Activated CD8-positive, alpha-beta memory T cell treated with anti-CD3 and anti-CD28 coated beads for 48 hours (primary cell): ENCODE results near the gene SLTM.
"Not testable (repeated sequence)": the region's sequence is repeated elsewhere in the genome, so short reads cannot be mapped to it uniquely, and the experiment has no call there.

Source experiments
- DNase-seq, 3 experiments: peaks; one replicate each; pipeline ENCODE4 v3.0.0-alpha.2; 2020; ENCODE audit warnings: low read depth in 2 of 3, low spot score in 2 of 3

SLTM gene

GRCh38 chr15:58877999-58878825, 55.3 kb downstream of the SLTM start:
- no peak for DNase-seq

- no peak for DNase-seq
Observed at GRCh38 chr15:58876306-58877106, 57.0 kb downstream of the SLTM start.

GRCh38 chr15:58875343-58875742, 58.1 kb downstream of the SLTM start:
- DNase-seq = no peak

DNA sequence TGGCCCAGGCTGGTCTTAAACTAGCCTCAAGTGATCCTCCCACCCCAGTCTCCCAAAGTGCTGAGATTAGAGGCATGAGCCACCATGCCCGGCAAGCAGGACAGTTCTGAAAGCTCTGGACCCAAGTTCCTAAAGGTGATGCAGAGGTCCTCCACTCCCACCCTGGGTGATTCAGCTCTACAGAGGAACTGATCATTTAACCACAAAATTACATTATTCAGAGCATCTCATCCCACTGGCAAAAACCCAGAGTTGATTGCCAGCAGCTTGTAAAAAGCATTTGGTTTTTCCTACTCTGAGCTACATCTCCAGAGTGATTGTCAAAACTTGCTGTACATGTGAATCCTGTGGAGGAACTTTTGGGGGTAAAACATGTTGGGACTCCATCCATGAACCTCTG, 60.2 kb downstream of the SLTM start:
- no peak for DNase-seq

DNA sequence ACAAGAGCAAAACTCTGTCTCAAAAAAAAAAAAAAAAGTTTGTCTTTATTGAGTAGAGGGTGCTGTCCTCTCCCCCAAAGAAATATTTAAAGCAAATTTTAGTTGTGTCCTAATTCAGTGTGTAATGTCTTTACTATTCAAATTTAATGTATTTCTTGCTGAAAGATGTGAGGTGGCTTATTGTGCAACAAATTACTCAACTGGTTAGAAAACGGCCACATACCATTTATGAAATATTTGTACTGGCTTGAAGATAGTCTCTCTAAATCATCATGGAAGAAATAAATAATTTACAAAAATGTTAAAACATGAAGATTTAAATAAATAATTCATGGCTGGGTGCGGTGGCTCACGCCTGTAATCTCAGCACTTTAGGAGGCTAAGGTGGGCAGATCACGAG, 63.0 kb downstream of the SLTM start:
- no peak for DNase-seq

DNA sequence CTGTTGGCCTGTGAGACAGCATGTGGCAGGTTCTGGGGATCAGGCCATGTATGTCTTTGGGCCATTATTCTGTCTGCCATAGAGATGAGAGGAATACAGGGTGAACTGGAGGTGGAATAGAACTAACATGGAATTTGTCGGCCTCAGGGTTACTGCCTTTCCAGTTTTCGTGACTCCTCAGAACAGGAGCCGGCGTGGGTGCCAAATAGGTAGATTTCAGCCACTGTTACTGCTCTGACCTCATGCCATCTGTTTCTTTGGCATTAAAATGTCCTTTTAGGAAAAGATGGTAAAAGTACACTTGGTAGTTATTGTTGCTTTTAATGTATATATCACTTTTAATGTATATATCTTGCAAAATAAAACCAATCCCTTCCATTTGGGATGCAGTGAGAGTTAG, 65.6 kb downstream of the SLTM start:
- no peak for DNase-seq

DNA sequence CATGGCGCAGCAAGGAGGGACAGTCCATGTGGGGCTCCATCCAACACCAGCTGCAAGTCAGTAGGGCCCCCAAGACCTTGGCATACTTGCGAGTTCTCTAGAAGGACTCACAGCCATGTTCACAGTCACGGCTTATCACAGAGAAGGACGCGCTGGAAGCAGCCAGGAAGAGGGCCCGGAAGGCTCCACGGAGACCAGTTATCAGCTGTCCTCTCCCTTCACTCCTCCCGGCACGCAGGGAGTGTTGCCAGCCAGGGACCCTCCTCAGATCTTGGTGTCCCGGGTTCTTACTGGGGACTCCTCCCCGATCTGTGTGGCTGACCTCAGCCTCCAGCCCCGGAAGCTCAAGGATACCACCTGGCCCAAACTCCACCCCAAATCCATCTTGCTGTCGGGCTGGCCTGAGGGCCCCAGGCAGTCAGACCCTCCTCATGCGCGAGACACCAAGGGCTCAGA, 68.0 kb downstream of the SLTM start:
- DNase-seq = no peak

GRCh38 chr15:58864602-58865424, 68.7 kb downstream of the SLTM start:
- DNase-seq = no peak

- DNase-seq = no peak
Observed at GRCh38 chr15:58862326-58862725, 71.2 kb downstream of the SLTM start.

GRCh38 chr15:58856621-58857020, 76.9 kb downstream of the SLTM start:
- DNase-seq = not testable (repeated sequence)

DNA sequence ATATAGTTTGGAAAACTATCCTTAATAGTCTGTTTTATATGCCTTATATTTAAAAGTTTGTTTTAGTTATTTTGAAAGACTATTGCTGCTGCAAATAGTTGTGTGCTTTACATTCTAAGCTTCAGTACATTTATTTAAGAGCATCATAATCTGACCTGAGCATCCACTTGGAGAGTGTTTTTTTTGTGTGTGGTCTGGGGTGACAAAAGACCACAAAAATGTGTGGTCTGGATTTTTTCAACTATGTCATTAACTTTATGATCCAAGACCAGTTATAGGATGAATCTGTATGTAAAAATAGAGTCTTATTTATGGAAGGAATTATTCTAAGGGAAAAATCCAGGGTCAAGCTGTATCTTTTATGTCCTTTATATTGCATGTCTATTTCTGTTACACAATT, 77.4 kb downstream of the SLTM start:
- no peak for DNase-seq

DNA sequence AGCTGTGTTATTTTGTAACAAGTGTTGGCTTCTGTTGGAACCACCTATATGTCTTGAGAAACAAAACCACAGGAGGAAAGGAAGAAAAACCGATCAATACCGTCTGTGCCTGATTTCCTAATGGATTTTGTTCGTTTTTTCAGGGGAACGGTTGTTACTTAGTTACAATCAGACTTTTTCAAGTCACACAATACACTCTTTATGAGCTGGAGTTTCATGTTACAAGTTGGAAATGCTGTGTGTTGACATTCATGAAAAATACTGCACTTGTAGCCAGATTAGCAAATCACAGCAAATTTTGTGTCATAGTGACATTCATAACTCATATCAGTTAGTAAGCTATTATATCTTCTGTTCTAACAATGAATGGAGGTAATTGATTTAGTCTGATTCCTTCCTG, 78.9 kb downstream of the SLTM start:
- no peak for DNase-seq

GRCh38 chr15:58852347-58852746, 81.1 kb downstream of the SLTM start:
- no peak for DNase-seq

GRCh38 chr15:58851205-58851604, 82.3 kb downstream of the SLTM start:
- DNase-seq = not testable (repeated sequence)

DNA sequence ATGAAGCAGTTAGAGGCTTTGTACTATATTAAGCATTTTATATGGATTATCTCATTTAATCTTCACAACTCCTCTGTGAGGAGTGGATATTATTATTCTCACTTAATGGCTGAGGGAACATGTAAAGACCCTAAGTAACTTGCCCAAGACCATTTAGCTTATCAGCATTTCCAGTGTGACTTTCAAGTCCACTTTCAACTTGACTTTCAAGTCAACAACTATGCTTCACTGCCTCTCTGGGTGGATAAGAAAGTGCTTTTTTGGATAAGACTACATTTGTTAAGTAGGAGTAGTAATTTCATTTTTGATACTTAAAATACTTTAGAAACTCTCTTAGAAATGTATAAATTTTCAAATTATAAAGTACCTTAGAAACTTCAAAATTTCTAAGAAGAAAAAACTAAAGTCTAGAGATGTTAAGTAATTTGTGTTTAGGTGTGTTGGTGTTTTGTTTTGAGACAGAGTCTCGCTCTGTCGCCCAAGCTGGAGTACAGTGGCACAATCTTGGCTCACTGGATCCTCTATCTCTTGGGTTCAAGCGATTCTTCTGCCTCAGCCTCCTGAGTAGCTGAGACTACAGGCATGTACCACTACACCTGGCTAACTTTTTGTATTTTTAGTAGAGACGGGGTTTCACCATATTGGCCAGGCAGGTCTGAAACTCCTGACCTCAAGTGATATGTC, 90.6 kb downstream of the SLTM start:
- DNase-seq = no peak

DNA sequence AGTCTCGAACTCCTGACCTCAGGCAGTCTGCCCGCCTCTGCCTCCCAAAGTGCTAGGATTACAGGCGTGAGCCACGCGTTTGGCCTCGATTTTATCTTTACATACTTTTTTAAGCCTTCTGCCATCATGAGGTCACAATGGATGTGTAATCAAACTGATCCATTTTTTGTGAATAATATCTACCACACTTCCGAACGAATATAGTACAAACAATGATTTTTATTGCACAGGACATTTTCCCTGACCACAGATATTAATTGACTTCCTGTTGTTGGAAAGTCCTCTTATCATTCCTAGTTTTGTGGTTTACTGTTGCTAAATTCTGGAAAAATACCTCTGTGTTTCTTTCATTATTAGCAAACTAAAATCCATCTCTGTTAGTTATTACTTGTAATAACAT, 93.4 kb downstream of the SLTM start:
- DNase-seq = no peak

GRCh38 chr15:58839485-58839884, 94.0 kb downstream of the SLTM start:
- DNase-seq = no peak

GRCh38 chr15:58833681-58834426, 99.6 kb downstream of the SLTM start:
- not testable (repeated sequence) for DNase-seq

GRCh38 chr15:58830556-58830955, 102.9 kb downstream of the SLTM start:
- no peak for DNase-seq
